ENCODE results near the gene FAM240A. TPM values are rescaled to one million over a fixed set of nuclear protein-coding genes. Genes with fewer than 3 reads are reported as not detected.

The FAM240A gene
- total RNA-seq, 1 donor from 2014 or later, result not detected

DNA sequence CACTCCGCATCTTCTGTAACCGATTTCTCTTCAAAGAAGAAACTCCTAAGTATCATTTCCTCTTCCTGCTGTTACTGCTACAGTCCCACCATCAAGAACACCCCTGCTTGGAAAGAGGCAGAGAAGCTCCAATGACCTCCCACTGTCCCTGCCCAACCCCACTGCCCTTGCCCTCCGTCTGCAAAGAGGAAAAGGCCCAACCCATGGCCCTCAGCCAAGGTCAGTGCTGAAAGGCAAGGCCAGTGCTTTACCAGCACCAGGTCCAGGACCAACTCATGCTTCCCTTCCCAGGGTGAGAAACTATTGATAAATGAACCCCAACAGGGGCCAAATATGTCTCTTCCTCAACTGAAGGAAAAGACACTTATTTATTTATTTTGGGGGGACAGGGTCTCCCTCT lies 22.5 kb downstream of the FAM240A start:
- no peak for DNase-seq (ENCODE audit: extremely low spot score in 2 of 2)
- intact Hi-C loops (cut with DNase I), result no loop called here
- no peak for TF ChIP-seq POLR2A (IDR thresholded peaks at IDR 0.05)
- TF ChIP-seq, protein P1, sequence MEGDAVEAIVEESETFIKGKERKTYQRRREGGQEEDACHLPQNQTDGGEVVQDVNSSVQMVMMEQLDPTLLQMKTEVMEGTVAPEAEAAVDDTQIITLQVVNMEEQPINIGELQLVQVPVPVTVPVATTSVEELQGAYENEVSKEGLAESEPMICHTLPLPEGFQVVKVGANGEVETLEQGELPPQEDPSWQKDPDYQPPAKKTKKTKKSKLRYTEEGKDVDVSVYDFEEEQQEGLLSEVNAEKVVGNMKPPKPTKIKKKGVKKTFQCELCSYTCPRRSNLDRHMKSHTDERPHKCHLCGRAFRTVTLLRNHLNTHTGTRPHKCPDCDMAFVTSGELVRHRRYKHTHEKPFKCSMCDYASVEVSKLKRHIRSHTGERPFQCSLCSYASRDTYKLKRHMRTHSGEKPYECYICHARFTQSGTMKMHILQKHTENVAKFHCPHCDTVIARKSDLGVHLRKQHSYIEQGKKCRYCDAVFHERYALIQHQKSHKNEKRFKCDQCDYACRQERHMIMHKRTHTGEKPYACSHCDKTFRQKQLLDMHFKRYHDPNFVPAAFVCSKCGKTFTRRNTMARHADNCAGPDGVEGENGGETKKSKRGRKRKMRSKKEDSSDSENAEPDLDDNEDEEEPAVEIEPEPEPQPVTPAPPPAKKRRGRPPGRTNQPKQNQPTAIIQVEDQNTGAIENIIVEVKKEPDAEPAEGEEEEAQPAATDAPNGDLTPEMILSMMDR (IDR thresholded peaks at IDR 0.05), result no peak
- TF ChIP-seq POLR2AphosphoS5 (IDR thresholded peaks at IDR 0.05; ENCODE audit: insufficient read depth in 1 of 2, low read depth in 1 of 2), result no peak
- Histone ChIP-seq H3K27me3 (no peaks in the 10 kb centered on the region), H3K9me3 (no peaks in the 10 kb centered on the region), H3K36me3 (no peaks in the 10 kb centered on the region), H3K4me1 (peaks cover 9% of the 10 kb centered on the region), H3K4me3 (no peak overlapping the region), H3K27ac (no peak overlapping the region)

DNA sequence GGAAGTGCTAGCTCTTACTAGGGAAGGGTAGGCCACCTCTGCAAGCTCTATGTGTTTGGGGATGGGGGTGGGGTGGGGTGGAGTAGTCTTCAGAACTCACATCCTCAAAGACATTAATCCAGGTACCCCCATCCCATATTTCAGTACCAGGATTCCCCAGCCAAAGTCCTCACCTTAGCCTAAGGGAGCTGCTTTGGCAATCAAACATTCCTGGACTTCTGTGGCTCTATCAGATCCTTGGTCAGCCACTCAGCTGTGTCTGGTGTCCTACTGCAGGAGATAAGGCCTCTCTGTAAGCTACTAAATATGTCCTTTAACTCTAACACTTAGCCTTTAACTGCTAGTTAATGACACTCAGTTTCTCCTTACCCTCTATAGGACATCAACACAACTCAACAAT lies 26.9 kb downstream of the FAM240A start:
- Histone ChIP-seq H3K9me3 (no peaks in the 10 kb centered on the region), H3K4me3 (no peak overlapping the region), H3K27ac (no peak overlapping the region), H3K4me1 (no peaks in the 10 kb centered on the region), H3K27me3 (no peaks in the 10 kb centered on the region), H3K36me3 (no peaks in the 10 kb centered on the region)
- TF ChIP-seq POLR2AphosphoS5 (IDR thresholded peaks at IDR 0.05; ENCODE audit: insufficient read depth in 1 of 2, low read depth in 1 of 2) (no peak), POLR2A (IDR thresholded peaks at IDR 0.05) (no peak)
- TF ChIP-seq, protein P1 (IDR thresholded peaks at IDR 0.05), result no peak
- intact Hi-C loops (cut with DNase I), result no loop called here
- DNase-seq (ENCODE audit: extremely low spot score in 2 of 2), result no peak

DNA sequence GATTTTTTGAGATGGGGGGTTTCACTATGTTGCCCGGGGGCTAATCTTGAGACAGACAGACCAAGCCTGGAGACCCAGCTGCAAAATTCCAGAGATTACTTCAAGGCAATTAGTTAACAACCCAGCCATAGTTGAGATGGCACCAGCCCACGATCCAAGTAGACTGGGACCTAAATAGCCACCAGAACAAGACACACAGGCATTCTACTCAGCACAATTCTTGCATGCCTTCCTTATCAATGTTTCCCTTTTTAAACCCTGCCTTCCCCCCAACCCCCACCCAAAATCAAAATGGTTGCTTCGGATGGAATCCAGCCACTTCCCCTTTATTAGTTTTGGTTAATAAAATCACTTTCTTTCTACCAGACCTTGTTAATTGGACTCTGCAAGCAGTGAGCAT lies 28.6 kb downstream of the FAM240A start:
- Histone ChIP-seq H3K9me3 (no peaks in the 10 kb centered on the region), H3K4me3 (no peak overlapping the region), H3K27ac (no peak overlapping the region), H3K36me3 (no peaks in the 10 kb centered on the region), H3K27me3 (no peaks in the 10 kb centered on the region), H3K4me1 (no peaks in the 10 kb centered on the region)
- TF ChIP-seq POLR2AphosphoS5 (IDR thresholded peaks at IDR 0.05; ENCODE audit: insufficient read depth in 1 of 2, low read depth in 1 of 2), result no peak
- no peak for TF ChIP-seq POLR2A (IDR thresholded peaks at IDR 0.05)
- TF ChIP-seq, protein P1 (IDR thresholded peaks at IDR 0.05), result no peak
- intact Hi-C loops (cut with DNase I), result no loop called here
- DNase-seq (ENCODE audit: extremely low spot score in 2 of 2), result no peak

DNA sequence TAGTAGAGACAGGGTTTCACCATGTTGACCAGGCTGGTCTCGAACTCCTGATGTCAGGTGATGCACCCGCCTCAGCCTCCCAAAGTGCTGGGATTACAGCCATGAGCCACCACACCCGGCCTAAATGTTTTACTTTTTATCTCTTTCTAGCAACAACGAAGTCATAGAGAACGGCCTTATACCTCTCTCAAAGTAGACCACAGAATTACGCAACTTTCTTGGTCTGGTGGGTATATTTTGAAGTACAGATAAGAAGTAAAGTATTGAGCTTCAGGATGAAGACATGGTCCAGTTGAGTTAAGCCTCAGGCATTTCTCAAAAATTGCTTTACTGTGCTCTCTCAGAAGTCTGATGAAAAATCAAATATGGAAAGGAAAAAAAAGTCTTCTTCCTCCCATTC lies 30.6 kb downstream of the FAM240A start:
- Histone ChIP-seq H3K4me3 (no peak overlapping the region), H3K9me3 (no peaks in the 10 kb centered on the region), H3K27ac (no peak overlapping the region), H3K36me3 (no peaks in the 10 kb centered on the region), H3K27me3 (no peaks in the 10 kb centered on the region), H3K4me1 (no peaks in the 10 kb centered on the region)
- intact Hi-C loops (cut with DNase I), result no loop called here
- TF ChIP-seq, protein P1 (IDR thresholded peaks at IDR 0.05), result no peak
- TF ChIP-seq POLR2AphosphoS5 (IDR thresholded peaks at IDR 0.05; ENCODE audit: insufficient read depth in 1 of 2, low read depth in 1 of 2), result no peak
- no peak for TF ChIP-seq POLR2A (IDR thresholded peaks at IDR 0.05)
- no peak for DNase-seq (ENCODE audit: extremely low spot score in 2 of 2)

DNA sequence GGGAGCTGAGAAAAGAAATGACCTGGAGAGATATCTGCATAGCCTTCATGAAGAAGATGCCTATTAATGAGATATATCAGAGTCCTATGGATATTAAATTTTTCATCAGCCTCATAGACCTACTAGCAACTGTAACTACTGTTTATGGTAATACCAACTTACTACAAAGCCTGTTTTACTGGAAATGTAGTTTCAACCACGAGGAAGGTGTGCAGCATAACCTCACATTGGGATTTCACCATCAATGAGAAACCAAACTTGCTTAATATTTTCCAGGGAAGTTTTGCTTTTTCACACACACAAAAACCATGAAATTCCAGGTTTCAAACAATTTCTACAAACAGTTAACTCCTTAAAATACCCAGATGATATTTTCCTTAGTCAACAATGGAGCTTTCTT lies 31.4 kb downstream of the FAM240A start:
- Histone ChIP-seq H3K27me3 (no peaks in the 10 kb centered on the region), H3K4me3 (no peak overlapping the region), H3K36me3 (no peaks in the 10 kb centered on the region), H3K27ac (no peak overlapping the region), H3K9me3 (no peaks in the 10 kb centered on the region), H3K4me1 (no peaks in the 10 kb centered on the region)
- no peak for TF ChIP-seq POLR2A (IDR thresholded peaks at IDR 0.05)
- TF ChIP-seq POLR2AphosphoS5 (IDR thresholded peaks at IDR 0.05; ENCODE audit: insufficient read depth in 1 of 2, low read depth in 1 of 2), result no peak
- TF ChIP-seq, protein P1 (IDR thresholded peaks at IDR 0.05), result no peak
- DNase-seq (ENCODE audit: extremely low spot score in 2 of 2), result no peak
- intact Hi-C loops (cut with DNase I), result no loop called here
